ENCODE data around the gene FAM210A.

DNA sequence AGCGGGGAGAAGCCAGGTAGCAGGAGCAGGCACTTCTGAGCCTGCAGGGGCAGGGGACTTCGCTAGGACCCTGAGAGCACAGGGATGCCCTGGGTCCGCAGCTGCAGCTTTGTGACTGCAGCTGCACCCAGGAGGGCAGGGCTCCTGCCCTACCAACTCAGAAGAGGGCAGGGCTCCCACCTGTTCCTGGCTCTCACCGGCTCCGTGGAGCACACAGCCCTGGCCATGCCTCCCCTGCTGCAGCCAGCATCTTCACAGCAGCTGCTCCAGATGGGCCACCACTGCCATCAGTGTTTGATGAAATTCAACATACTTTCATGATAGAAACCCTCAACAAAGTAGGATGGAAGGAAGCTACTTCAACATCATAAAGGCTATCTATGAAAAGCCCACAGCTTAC, 92.7 kb downstream of the FAM210A start:
- TF ChIP-seq POLR2A (IDR thresholded peaks at IDR 0.05) (no peak), POLR2AphosphoS5 (IDR thresholded peaks at IDR 0.05) (no peak), EP300 (IDR thresholded peaks at IDR 0.05) (no peak)
- TF ChIP-seq, protein P1, sequence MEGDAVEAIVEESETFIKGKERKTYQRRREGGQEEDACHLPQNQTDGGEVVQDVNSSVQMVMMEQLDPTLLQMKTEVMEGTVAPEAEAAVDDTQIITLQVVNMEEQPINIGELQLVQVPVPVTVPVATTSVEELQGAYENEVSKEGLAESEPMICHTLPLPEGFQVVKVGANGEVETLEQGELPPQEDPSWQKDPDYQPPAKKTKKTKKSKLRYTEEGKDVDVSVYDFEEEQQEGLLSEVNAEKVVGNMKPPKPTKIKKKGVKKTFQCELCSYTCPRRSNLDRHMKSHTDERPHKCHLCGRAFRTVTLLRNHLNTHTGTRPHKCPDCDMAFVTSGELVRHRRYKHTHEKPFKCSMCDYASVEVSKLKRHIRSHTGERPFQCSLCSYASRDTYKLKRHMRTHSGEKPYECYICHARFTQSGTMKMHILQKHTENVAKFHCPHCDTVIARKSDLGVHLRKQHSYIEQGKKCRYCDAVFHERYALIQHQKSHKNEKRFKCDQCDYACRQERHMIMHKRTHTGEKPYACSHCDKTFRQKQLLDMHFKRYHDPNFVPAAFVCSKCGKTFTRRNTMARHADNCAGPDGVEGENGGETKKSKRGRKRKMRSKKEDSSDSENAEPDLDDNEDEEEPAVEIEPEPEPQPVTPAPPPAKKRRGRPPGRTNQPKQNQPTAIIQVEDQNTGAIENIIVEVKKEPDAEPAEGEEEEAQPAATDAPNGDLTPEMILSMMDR (IDR thresholded peaks at IDR 0.05), result no peak

All from upper lobe of left lung (tissue), 4 donors.